ENCODE results near the gene PTPRR.

DNA sequence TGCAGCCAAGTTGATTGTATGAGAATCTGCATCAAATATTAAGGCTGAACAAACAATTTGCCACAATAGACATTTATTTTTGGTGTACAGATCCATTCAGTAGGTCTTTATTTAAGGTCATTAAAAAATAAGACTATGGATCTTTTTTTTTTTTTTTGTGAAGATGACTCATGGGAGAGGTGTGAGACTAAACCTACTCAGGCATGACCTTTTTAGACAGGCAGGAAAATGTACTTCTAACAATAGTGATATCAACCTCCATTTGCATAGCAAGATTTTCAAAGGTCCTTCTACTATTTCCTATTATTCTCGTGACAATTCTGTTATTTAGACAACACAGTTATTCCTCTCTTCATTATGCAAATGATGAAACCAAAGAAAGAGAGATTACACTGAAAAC, 39.9 kb upstream of the PTPRR start:
- TF ChIP-seq, protein P1, sequence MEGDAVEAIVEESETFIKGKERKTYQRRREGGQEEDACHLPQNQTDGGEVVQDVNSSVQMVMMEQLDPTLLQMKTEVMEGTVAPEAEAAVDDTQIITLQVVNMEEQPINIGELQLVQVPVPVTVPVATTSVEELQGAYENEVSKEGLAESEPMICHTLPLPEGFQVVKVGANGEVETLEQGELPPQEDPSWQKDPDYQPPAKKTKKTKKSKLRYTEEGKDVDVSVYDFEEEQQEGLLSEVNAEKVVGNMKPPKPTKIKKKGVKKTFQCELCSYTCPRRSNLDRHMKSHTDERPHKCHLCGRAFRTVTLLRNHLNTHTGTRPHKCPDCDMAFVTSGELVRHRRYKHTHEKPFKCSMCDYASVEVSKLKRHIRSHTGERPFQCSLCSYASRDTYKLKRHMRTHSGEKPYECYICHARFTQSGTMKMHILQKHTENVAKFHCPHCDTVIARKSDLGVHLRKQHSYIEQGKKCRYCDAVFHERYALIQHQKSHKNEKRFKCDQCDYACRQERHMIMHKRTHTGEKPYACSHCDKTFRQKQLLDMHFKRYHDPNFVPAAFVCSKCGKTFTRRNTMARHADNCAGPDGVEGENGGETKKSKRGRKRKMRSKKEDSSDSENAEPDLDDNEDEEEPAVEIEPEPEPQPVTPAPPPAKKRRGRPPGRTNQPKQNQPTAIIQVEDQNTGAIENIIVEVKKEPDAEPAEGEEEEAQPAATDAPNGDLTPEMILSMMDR (IDR thresholded peaks at IDR 0.05), result no peak
- no peak for TF ChIP-seq NR2C2 (CRISPR knock-in tag; IDR thresholded peaks at IDR 0.05)
- TF ChIP-seq CREM (CRISPR knock-in tag; IDR thresholded peaks at IDR 0.05), result no peak
- TF ChIP-seq, protein P2, sequence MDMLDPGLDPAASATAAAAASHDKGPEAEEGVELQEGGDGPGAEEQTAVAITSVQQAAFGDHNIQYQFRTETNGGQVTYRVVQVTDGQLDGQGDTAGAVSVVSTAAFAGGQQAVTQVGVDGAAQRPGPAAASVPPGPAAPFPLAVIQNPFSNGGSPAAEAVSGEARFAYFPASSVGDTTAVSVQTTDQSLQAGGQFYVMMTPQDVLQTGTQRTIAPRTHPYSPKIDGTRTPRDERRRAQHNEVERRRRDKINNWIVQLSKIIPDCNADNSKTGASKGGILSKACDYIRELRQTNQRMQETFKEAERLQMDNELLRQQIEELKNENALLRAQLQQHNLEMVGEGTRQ (CRISPR knock-in tag; IDR thresholded peaks at IDR 0.05), result no peak
- TF ChIP-seq, protein P3, sequence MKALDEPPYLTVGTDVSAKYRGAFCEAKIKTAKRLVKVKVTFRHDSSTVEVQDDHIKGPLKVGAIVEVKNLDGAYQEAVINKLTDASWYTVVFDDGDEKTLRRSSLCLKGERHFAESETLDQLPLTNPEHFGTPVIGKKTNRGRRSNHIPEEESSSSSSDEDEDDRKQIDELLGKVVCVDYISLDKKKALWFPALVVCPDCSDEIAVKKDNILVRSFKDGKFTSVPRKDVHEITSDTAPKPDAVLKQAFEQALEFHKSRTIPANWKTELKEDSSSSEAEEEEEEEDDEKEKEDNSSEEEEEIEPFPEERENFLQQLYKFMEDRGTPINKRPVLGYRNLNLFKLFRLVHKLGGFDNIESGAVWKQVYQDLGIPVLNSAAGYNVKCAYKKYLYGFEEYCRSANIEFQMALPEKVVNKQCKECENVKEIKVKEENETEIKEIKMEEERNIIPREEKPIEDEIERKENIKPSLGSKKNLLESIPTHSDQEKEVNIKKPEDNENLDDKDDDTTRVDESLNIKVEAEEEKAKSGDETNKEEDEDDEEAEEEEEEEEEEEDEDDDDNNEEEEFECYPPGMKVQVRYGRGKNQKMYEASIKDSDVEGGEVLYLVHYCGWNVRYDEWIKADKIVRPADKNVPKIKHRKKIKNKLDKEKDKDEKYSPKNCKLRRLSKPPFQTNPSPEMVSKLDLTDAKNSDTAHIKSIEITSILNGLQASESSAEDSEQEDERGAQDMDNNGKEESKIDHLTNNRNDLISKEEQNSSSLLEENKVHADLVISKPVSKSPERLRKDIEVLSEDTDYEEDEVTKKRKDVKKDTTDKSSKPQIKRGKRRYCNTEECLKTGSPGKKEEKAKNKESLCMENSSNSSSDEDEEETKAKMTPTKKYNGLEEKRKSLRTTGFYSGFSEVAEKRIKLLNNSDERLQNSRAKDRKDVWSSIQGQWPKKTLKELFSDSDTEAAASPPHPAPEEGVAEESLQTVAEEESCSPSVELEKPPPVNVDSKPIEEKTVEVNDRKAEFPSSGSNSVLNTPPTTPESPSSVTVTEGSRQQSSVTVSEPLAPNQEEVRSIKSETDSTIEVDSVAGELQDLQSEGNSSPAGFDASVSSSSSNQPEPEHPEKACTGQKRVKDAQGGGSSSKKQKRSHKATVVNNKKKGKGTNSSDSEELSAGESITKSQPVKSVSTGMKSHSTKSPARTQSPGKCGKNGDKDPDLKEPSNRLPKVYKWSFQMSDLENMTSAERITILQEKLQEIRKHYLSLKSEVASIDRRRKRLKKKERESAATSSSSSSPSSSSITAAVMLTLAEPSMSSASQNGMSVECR (CRISPR knock-in tag; IDR thresholded peaks at IDR 0.05; ENCODE audit: borderline replicate concordance), result no peak
- no peak for TF ChIP-seq SOX15 (CRISPR knock-in tag; IDR thresholded peaks at IDR 0.05)
- TF ChIP-seq, protein P4, sequence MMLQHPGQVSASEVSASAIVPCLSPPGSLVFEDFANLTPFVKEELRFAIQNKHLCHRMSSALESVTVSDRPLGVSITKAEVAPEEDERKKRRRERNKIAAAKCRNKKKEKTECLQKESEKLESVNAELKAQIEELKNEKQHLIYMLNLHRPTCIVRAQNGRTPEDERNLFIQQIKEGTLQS (CRISPR knock-in tag; conservative IDR thresholded peaks at IDR 0.05), result no peak

Measured in WTC11 (cell line).